Hematopoietic multipotent progenitor cell treated with erythropoietin and hydrocortisone succinate and interleukin-3 and kit ligand, for 4 days (in vitro differentiated cells): ENCODE measurements around the gene FARSB.
"Not testable (repeated sequence)": the region's sequence is repeated elsewhere in the genome, so short reads cannot be mapped to it uniquely, and the experiment has no call there.

Source experiments
- DNase-seq: peaks from one replicate; pipeline ENCODE4 v3.0.0-alpha.2; 2015

The FARSB gene

GRCh38 chr2:222603501-222603900 is 52.4 kb downstream of the FARSB start:
- no peak for DNase-seq

- no peak for DNase-seq
These were observed 57.3 kb downstream of the FARSB start for GRCh38 chr2:222598611-222599010.

GRCh38 chr2:222595581-222595980 is 60.3 kb downstream of the FARSB start:
- DNase-seq: no peak

- no peak for DNase-seq
These were observed 61.2 kb downstream of the FARSB start for GRCh38 chr2:222594679-222595078.

- no peak for DNase-seq
These were observed 63.7 kb downstream of the FARSB start for GRCh38 chr2:222592176-222592575.

- peak; percentile 20 for DNase-seq
These were observed 64.2 kb downstream of the FARSB start for GRCh38 chr2:222591661-222592060.

DNA sequence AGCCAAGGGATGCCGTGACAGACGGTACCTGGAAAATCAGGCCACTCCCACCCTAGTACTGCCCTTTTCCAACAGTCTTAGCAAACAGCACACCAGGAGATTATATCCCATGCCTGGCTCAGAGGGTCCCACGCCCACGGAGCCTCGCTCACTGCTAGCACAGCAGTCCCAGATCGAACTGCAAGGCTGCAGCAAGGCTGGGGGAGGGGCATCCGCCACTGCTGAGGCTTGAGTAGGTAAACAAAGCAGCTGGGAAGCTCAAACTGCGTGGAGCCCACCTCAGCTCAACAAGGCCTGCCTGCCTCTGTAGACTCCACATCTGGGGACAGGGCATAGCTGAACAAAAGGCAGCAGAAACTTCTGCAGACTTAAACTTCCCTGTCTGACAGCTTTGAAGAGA is 71.3 kb downstream of the FARSB start:
- not testable (repeated sequence) for DNase-seq

DNA sequence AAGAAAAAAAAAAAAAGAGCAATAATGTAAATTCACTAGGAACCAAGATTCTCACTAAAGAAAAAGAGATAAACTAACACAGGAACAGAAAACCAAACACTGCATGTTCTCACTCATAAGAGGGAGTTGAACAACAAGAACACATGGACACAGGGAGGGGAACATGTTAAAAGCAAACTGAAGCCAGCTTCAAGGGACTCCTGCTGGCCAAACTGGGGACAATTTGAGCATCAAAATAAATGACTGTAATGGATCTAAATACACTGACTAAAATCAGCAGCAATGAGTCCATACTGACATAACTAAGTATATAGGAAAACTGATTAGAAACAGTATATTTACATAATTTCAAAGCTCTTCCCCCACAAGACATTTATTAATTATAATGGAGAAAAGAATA is 73.0 kb downstream of the FARSB start:
- DNase-seq: peak; percentile 58

- no peak for DNase-seq
These were observed 78.6 kb downstream of the FARSB start for GRCh38 chr2:222577341-222577740.

GRCh38 chr2:222576171-222577081 is 79.5 kb downstream of the FARSB start:
- DNase-seq: peak; percentile 79

- DNase-seq: no peak
These were observed 80.3 kb downstream of the FARSB start for GRCh38 chr2:222575618-222576017.

GRCh38 chr2:222572751-222573174 is 83.1 kb downstream of the FARSB start:
- peak; percentile 87 for DNase-seq

- no peak for DNase-seq
These were observed 83.6 kb downstream of the FARSB start for GRCh38 chr2:222572264-222572721.

- DNase-seq: no peak
These were observed 86.1 kb downstream of the FARSB start for GRCh38 chr2:222569826-222570225.

DNA sequence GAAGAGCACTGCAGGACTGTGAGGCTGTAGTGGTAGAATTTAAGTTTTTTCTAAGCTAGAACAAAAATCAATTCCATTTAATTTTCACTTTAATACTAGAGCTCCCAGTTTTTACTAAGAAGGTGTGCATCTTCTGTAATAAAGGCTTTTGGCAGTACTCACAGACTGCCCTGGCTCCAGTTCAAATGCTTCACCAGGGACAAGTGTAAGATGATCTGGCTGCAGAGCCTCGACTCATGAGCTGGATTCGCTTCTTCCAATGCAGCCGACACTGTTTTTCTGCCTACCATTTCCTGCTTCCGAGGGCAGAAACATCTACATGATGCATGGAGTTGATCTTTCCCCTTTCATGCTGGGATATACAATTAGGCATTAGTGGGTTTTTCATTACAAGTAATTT is 87.0 kb downstream of the FARSB start:
- no peak for DNase-seq

DNA sequence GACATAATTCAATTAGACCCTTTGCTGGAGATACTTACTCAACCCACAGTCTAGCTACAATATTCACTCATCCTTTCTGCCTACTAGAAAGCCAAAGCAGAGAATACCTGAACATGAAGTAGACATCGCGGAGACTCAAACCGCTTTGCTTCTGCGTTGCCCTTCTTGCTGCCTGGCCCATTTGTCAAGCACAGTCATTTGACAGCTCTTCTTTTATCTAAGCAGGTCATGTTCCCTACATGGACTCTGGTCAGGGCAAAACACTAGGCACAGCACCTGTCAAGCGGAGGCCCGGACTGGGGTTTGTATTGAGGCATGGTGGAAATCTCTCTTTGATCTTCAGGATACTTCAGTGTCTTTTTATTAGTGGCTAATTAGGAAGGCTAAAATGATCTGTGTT is 89.7 kb downstream of the FARSB start:
- no peak for DNase-seq

DNA sequence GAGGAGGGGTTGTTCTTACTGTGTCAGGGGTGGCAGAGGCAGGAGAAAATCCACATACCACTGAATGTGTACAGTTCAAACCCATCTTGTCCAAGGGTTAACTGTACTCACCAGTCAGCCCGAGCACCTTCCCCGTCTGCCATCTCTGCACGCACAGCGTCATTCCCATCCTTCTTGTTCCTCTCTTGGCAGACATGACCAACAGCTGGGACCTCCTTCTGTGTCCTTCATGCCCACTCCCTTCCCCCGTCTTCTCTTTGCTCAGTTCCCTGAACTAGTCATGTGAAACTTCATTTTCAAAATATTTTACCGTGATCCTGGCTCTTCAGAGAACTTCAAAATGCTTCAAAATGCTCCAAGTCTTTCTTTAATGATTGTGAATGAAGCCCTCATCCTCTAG is 92.0 kb downstream of the FARSB start:
- DNase-seq: no peak

- no peak for DNase-seq
These were observed 92.7 kb downstream of the FARSB start for GRCh38 chr2:222563106-222563718.

- DNase-seq: peak; percentile 81
These were observed 93.9 kb downstream of the FARSB start for GRCh38 chr2:222561817-222562645.

- no peak for DNase-seq
These were observed 94.7 kb downstream of the FARSB start for GRCh38 chr2:222561151-222561550.

- DNase-seq: no peak
These were observed 101.4 kb downstream of the FARSB start for GRCh38 chr2:222554517-222554916.

- no peak for DNase-seq
These were observed 106.9 kb downstream of the FARSB start for GRCh38 chr2:222548992-222549391.

DNA sequence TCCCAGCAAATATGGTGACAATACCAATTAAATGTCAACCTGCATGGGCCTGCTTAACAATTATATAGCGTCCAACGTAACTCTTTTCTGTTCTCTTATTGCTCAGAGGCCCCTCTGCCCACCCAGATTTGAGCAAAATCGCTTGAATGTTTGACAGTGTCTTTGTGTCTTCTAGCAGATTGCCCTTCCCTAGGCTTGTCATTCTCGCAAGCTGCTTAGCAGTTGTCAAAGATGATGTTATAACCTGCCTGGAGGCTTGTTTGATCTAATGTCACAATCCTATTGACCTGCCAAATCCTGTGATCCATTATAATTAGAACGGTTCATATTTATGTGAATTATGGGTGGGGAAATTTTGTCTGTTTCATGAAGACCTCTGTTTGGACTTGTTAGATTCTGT is 108.8 kb downstream of the FARSB start:
- DNase-seq: no peak
